Astrocyte (in vitro differentiated cells and primary cell): Measurements from ENCODE around the gene VCPKMT.

ENCODE experiments used
- CTCF ChIP-seq: IDR thresholded peaks from 2 replicates; pipeline ENCODE4 v1.5.1; 2011; ENCODE audit warnings: low read depth, mild to moderate bottlenecking, inconsistent platforms, low read length, moderate library complexity; ENCODE audit not compliant: insufficient read depth
- EZH2 ChIP-seq: IDR thresholded peaks from 2 replicates; pipeline ENCODE4 v1.6.1; 2012; ENCODE audit warnings: mild to moderate bottlenecking, low read length, inconsistent platforms; ENCODE audit not compliant: insufficient read depth

- TF ChIP-seq CTCF: no peak
- no peak for TF ChIP-seq EZH2
These were observed 56.4 kb downstream of the VCPKMT start for GRCh38 chr14:50059763-50060616.
